K562 (cell line): ENCODE data around the gene CNGB1. TPM values are rescaled to one million over a fixed set of nuclear protein-coding genes. Genes with fewer than 3 reads are reported as not detected.

Experiments used
- BCL6 ChIP-seq: fragments of 250-450 bp; sonication (Bioruptor Pico); IDR thresholded peaks from 2 replicates; pipeline ENCODE4 v1.4.0; 2020
- CCAR2 ChIP-seq: fragments of 200-400 bp; formaldehyde crosslinking; IDR thresholded peaks from 2 replicates; pipeline ENCODE4 v1.6.1; 2017; ENCODE audit warnings: mild to moderate bottlenecking, low read depth, low read length
- CREM ChIP-seq: IDR thresholded peaks from 2 replicates; pipeline ENCODE4 v1.6.1; 2014; ENCODE audit warnings: antibody characterized with exemption, low read depth
- CTCF ChIP-seq, 3 experiments: IDR thresholded peaks in 2 of 3; conservative IDR thresholded peaks in 1 of 3; 2 replicates each; pipeline ENCODE4 v1.5.1; 2011 to 2012; ENCODE audit warnings: low read length in 3 of 3, mild to moderate bottlenecking in 3 of 3, control low read depth in 2 of 3, improper control_type of control experiment in 1 of 3, inconsistent platforms in 1 of 3, low read depth in 1 of 3, mixed read lengths in 1 of 3, moderate library complexity in 1 of 3; ENCODE audit not compliant: insufficient read depth in 2 of 3
- CUX1 ChIP-seq: fragments of 200-800 bp; sonication (Bioruptor generic); IDR thresholded peaks from 2 replicates; pipeline ENCODE4 v1.6.1; 2016; ENCODE audit warnings: missing genetic modification characterization, missing compliant biosample characterization
- KDM1A ChIP-seq, 2 experiments: fragments of 450-650 bp; IDR thresholded peaks; 2 replicates each; pipeline ENCODE4 v1.6.1; 2016; ENCODE audit warnings: mild to moderate bottlenecking in 2 of 2
- POLR2G ChIP-seq: fragments of 200-400 bp; formaldehyde crosslinking; IDR thresholded peaks from 2 replicates; pipeline ENCODE4 v1.6.1; 2017; ENCODE audit warnings: low read depth, mild to moderate bottlenecking, antibody characterized with exemption, low read length, moderate library complexity
- PTRF ChIP-seq: fragments of 450-650 bp; IDR thresholded peaks from 2 replicates; pipeline ENCODE4 v1.6.1; 2016; ENCODE audit warnings: mild to moderate bottlenecking, missing genetic modification characterization, missing compliant biosample characterization
- ZNF778 ChIP-seq: fragments of 450-650 bp; formaldehyde crosslinking; IDR thresholded peaks from 2 replicates; pipeline ENCODE4 v1.4.0; 2020; ENCODE audit warnings: mild to moderate bottlenecking, moderate library complexity
- polyA plus RNA-seq, 8 experiments: library from polyadenylated mRNA; depleted of rRNA in 4 of 8; stranded (reverse) in 5 of 8; unstranded in 3 of 8; fragments of >200 nt; fragmentation: Nextera tagmentation in 2 of 8; fragmentation: Illumina TruSeq in 1 of 8; extraction: Ambion mirVana in 2 of 8; extraction: Trizol in 1 of 8; gene quantifications; 2 replicates each; pipeline versions ENCODE4 v1.2.1 to v1.2.3, GENCODE V29; 2011 to 2014; ENCODE audit warnings: inconsistent platforms in 1 of 8, missing spikeins in 1 of 8
- total RNA-seq, 7 experiments: library from RNA; depleted of rRNA in 6 of 7; stranded (reverse); fragments of >200 nt in 6 of 7; fragmentation: Illumina TruSeq in 2 of 7; extraction: Trizol in 2 of 7; gene quantifications; 2 replicates each; pipeline versions ENCODE4 v1.2.1 to v1.2.3, GENCODE V29; 2011 to 2021; ENCODE audit warnings: low replicate concordance in 1 of 7
- TF ChIP-seq, protein P1 (sequence below): fragments of 250-450 bp; sonication (Bioruptor Pico); IDR thresholded peaks from 2 replicates; pipeline ENCODE4 v1.9.0; 2021; ENCODE audit warnings: mild to moderate bottlenecking, inconsistent platforms
- TF ChIP-seq, protein P2 (sequence below): sonication (generic); formaldehyde crosslinking; IDR thresholded peaks from 2 replicates; pipeline ENCODE4 v1.9.0; 2022; ENCODE audit warnings: mild to moderate bottlenecking, missing genetic modification reagents
- TF ChIP-seq, protein P3 (sequence below): fragments of 250-450 bp; sonication (Bioruptor Pico); IDR thresholded peaks from 2 replicates; pipeline ENCODE4 v1.5.0; 2021; ENCODE audit warnings: mild to moderate bottlenecking, moderate library complexity

Gene CNGB1
- total and polyA plus RNA-seq, 9 of the 15 experiments (the other 6 are each of a cell fraction or from before 2014, with no cell fraction given) = not detected

- no peak for TF ChIP-seq CTCF (IDR thresholded peaks at IDR 0.05 in 2 of 3, conservative IDR thresholded peaks at IDR 0.05 in 1 of 3; ENCODE audit: insufficient read depth in 2 of 3, low read depth in 1 of 3, low read length in 3 of 3)
- TF ChIP-seq CCAR2 = no peak
- TF ChIP-seq, protein P1, sequence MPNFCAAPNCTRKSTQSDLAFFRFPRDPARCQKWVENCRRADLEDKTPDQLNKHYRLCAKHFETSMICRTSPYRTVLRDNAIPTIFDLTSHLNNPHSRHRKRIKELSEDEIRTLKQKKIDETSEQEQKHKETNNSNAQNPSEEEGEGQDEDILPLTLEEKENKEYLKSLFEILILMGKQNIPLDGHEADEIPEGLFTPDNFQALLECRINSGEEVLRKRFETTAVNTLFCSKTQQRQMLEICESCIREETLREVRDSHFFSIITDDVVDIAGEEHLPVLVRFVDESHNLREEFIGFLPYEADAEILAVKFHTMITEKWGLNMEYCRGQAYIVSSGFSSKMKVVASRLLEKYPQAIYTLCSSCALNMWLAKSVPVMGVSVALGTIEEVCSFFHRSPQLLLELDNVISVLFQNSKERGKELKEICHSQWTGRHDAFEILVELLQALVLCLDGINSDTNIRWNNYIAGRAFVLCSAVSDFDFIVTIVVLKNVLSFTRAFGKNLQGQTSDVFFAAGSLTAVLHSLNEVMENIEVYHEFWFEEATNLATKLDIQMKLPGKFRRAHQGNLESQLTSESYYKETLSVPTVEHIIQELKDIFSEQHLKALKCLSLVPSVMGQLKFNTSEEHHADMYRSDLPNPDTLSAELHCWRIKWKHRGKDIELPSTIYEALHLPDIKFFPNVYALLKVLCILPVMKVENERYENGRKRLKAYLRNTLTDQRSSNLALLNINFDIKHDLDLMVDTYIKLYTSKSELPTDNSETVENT (CRISPR knock-in tag) = no peak
- no peak for TF ChIP-seq CUX1 (CRISPR knock-in tag)
- TF ChIP-seq, protein P2, sequence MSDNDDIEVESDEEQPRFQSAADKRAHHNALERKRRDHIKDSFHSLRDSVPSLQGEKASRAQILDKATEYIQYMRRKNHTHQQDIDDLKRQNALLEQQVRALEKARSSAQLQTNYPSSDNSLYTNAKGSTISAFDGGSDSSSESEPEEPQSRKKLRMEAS = no peak
- TF ChIP-seq, protein P3, sequence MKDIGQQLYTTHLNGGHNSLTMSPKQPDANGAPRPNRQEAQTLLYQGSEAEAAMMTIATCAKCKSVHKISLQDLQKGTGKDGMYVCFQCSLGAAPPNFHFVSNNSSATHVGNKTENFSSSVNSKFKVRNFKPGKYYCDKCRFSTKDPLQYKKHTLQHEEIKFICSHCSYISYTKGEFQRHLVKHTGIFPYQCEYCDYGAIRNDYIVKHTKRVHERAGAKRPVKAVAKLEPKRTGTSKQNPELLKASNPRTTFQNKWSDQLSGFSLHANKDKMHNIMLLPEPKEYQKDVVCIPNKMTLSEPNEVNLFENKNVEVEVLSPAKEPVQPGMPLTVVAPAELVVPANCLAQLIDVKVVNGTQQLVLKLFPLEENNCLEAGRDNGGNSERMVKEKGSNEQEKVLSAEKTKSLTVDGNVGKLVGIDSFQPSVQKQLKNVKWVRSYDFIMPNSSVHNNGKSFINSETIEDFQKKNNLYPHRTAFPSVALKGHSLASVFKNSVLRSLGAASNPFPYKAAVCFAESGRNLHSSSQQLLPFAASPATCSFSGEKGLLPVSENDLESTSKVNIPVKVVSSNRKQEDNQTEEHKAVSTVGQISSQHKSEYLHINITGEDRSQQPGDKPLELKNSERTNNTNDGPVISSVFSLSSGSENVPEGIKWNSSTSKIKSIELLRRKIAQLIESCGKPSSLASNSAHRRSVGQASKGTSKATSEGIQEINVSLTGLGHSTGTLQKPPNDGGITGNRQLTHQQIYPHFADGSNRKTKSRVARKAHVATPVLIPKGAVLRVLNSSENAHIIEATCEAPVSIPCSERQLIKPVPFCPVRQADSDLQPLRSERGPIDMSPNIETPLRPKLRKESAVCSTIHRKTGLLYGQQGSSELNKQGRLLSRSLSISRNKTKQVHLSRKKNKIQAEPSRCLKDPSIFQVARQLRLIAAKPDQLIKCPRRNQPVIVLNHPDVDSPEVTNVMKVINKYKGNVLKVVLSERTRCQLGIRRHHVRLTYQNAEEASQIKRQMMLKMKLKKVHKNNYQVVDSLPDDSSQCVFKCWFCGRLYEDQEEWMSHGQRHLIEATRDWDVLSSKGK (CRISPR knock-in tag) = no peak
- no peak for TF ChIP-seq BCL6
- no peak for TF ChIP-seq CREM
- no peak for TF ChIP-seq PTRF (tag)
- no peak for TF ChIP-seq KDM1A (IDR thresholded peaks at IDR 0.05)
- no peak for TF ChIP-seq ZNF778 (CRISPR knock-in tag)
- no peak for TF ChIP-seq POLR2G
These were observed 20.7 kb upstream of the CNGB1 start (continued) for GRCh38 chr16:57991551-57992059.
